OCI-M1 (cell line): ENCODE measurements around the gene TECPR1.
A peak's percentile ranks its signal among the peaks of the same experiment; 100 is the strongest.

ENCODE experiments used
- DNase-seq: peaks from one replicate; lab custom pipeline; 2025; lab: John Stamatoyannopoulos, UW

TECPR1 gene

GRCh38 chr7:98192781-98193457, 59.1 kb downstream of the TECPR1 start:
- DNase-seq, result no peak

GRCh38 chr7:98191668-98192431, 60.2 kb downstream of the TECPR1 start:
- DNase-seq, result no peak

GRCh38 chr7:98189559-98189958, 62.5 kb downstream of the TECPR1 start:
- DNase-seq, result no peak

GRCh38 chr7:98187138-98187502, 64.9 kb downstream of the TECPR1 start:
- DNase-seq, result no peak

- DNase-seq, result peak; percentile 31
These were observed 65.4 kb downstream of the TECPR1 start for GRCh38 chr7:98186452-98187137.

- no peak for DNase-seq
These were observed 66.9 kb downstream of the TECPR1 start for GRCh38 chr7:98185101-98185500.

GRCh38 chr7:98180751-98181150, 71.3 kb downstream of the TECPR1 start:
- DNase-seq, result no peak

- no peak for DNase-seq
These were observed 73.1 kb downstream of the TECPR1 start for GRCh38 chr7:98178762-98179490.

GRCh38 chr7:98178321-98178720, 73.7 kb downstream of the TECPR1 start:
- DNase-seq, result no peak

- DNase-seq, result no peak
These were observed 74.5 kb downstream of the TECPR1 start for GRCh38 chr7:98177553-98177952.

- DNase-seq, result peak; percentile 69
These were observed 76.6 kb downstream of the TECPR1 start for GRCh38 chr7:98175260-98175940.

- DNase-seq, result no peak
These were observed 77.4 kb downstream of the TECPR1 start for GRCh38 chr7:98174334-98175259.

GRCh38 chr7:98171449-98171848, 80.6 kb downstream of the TECPR1 start:
- DNase-seq, result no peak

- no peak for DNase-seq
These were observed 81.1 kb downstream of the TECPR1 start for GRCh38 chr7:98170966-98171365.

GRCh38 chr7:98168904-98169621, 83.0 kb downstream of the TECPR1 start:
- DNase-seq, result no peak

- peak; percentile 85 for DNase-seq
These were observed 83.7 kb downstream of the TECPR1 start for GRCh38 chr7:98168181-98168903.

- DNase-seq, result no peak
These were observed 84.4 kb downstream of the TECPR1 start for GRCh38 chr7:98167653-98168052.

- DNase-seq, result peak; percentile 36
These were observed 85.4 kb downstream of the TECPR1 start for GRCh38 chr7:98166668-98166970.

GRCh38 chr7:98165827-98166667, 86.0 kb downstream of the TECPR1 start:
- peak; percentile 62 for DNase-seq
